ENCODE results near the gene MMP14.
"Not testable (repeated sequence)": the region's sequence is repeated elsewhere in the genome, so short reads cannot be mapped to it uniquely, and the experiment has no call there.

Gene MMP14

DNA sequence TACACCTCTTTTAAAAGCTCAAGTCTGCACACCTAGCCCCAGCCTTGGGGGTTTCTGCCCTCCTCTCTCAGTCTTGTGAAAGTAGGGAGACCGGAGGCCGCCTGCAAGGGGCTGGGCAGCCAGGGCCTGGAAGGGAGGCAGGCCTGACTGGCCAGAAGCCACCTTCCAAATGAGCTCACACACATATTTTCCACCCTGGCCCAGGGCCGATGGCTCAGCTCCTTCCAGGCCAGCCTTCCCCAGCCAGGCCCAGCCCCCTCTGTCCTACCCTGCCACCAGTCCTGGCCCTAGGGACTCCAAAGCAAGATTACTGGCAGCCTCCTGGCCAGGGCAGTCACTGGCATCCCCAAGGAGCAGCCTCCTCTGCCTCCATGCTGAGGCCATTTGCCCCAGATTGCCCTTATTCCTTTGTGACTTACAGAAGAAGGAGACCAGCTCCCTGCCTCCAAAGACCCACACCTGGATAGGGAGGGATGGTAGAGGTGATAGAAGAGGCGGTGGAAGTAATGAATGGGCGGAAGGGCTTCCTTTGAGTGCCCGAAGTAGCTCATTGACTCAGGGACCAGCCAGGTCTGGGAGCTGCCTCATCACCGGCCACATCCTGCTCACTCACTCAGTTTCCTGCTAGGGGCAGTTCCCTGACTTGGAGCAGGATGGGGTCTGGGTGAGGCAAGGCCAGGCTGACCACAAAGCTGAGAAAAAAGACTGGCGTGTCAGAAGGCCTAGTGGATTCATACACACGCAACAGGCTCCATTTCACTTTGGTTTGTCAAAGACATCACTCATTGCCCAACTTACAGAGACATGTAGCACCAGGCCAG, 14.8 kb downstream of the MMP14 start:
- peak in 36 of 42 donors; percentile 29 to 85 (median 68) for DNase-seq
- intact Hi-C loops (cut with DNase I): loop anchor here (2.0 to 10.0 kb wide), 2 partner anchors 28 to 266 kb away; partner anchors contain the start of gene DAD1

DNA sequence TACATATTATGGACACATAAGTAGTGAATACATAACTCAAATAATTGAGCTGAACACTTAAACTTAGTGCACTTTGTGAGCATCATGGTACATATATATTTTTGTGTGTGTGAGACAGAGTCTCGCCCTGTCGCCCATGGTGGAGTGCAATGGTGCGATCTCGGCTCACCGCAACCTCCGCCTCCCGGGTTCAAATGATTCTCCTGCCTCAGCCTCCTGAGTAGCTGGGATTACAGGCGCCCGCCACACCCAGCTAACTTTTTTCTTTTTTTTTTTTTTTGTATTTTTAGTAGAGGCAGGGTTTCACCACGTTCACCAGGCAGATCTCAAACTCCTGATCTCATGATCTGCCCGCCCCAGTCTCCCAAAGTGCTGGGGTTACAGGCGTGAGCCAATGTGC, 15.8 kb downstream of the MMP14 start:
- DNase-seq: not testable (repeated sequence)
- intact Hi-C loops (cut with DNase I): loop anchor here (10.0 kb wide), 1 partner anchor 267 kb away; the partner anchor contains the start of gene DAD1

DNA sequence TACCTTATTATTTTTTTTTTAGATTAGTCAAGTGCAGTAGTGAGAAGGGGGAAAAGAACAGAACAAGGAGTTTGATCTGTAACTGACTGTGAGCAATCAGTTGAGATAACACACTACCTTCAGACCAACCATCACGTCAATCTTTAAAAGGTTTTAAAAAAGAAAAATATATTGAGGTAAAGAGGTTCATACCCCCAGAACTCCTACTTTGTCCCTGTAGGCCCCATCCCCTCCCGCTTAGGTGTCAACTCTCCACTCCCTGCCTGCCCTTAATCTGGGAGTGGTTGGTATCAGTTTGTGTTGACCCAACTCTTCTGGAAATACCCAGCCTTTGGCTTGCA, 16.2 kb downstream of the MMP14 start:
- DNase-seq: no peak
- intact Hi-C loops (cut with DNase I): loop anchor here (10.0 kb wide), 1 partner anchor 268 kb away; the partner anchor contains the start of gene DAD1

DNA sequence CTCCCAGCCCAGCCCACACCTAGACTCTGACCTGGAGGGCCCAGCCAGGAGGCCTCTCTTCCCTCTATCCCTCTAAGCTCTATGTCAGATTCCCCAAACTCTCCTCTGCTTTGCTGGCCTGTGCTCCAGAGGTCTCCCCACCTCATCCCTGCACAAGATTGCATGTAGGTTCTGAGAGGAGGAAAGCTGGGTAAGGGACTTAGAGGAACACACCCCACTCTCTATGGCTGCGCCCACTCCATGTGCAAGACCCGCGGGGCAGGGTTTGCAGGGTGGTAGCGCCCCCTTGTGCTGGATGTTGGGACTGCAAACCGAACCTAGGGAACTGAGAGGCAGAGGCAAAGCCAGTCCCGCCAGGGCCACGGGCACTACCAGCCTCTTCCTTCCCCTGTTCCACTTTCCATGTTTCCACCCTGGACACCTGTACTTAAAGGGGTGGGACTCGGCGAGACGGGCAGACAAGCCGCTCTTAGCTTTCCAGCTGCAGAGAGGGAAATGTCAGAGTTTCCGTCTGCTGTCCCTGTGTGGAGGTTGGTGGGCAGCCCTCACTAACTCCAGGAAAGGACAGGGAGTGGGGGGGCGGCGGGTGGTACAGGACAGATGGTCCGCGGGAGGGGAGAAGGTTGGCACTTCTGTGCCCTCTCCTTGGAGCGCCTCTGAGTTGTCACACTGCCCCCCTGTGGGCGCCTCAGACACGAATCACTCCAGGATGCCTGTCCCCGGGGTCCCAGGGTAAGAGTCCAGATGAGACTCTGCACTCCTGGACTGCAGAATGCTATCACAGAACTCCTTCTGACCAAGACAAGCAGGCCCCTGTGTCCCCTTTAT, 16.8 kb downstream of the MMP14 start:
- peak; percentile 69 to 97 (median 90) for DNase-seq
- intact Hi-C loops (cut with DNase I): loop anchor here (10.0 kb wide), 1 partner anchor 268 kb away; the partner anchor contains the start of gene DAD1

DNA sequence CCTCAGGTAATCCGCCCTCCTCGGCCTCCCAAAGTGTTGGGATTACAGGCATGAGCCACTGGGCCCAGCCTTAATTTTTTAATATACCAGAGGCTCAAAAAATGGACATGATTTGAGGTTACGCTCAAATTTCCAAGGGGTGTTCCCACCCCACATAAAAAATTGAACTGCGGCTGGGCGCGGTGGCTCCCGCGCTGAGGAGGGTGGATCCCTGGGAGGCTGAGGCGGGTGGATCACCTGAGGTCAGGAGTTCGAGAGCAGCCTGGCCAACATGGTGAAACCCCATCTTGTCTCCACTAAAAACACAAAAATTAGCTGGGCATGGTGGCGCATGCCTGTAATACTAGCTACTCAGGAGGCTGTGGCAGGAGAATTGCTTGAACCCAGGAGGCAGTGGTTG, 17.9 kb downstream of the MMP14 start:
- DNase-seq: not testable (repeated sequence)
- intact Hi-C loops (cut with DNase I): loop anchor here (10.0 kb wide), 1 partner anchor 269 kb away; the partner anchor contains the start of gene DAD1

DNA sequence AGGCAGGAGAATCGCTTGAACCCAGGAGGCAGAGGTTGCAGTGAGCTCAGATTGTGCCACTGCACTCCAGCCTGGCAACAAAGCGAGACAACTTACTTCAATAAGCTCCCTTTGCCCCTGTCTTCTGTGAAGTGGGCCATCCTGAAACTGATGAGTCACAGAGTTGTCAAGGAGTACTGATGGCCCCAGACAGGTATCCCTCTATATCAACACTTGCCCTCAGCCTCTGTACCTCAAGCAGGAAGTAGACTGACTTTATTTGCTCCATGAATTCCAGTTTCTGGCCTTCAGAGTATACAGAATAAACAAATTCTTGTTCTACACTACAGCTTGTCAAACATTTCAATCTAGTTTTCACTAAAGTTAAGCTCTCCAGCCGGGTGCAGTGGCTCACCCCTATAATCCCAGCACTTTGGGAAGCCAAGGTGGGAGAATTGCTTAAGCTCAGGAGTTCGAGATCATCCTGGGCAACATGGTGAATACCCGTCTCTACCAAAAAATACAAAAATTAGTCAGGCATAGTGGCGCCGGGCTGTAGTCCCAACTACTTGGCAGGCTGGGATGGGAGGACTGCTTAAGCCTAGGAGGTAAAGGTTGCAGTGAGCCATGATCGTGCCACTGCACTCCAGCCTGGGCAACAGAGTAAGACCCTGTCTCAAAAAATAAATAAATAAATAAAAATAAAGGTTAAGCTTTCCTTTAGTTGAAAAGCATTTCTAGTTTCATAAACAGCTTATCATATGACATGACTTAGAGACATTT, 18.8 kb downstream of the MMP14 start:
- intact Hi-C loops (cut with DNase I): loop anchor here (10.0 kb wide), 1 partner anchor 270 kb away; the partner anchor contains the start of gene DAD1
- DNase-seq: no peak

DNA sequence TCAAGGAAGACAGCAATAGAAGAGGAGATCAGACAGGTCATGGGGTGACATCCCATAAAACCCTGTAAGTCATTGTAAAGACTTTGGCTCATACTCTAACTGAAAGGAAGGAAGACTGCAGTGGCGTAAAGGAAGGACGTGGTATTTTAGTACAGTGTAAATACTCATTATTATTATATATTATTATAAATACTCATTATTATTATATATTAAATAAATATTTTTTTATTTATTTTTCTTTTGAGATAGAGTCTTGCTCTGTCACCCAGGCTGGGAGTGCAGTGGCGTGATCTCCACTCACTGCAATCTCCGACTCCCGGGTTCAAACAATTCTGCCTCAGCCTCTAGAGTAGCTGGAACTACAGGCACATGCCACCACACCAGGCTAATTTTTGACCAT, 20.0 kb downstream of the MMP14 start:
- no peak for DNase-seq
- intact Hi-C loops (cut with DNase I): loop anchor here (10.0 kb wide), 1 partner anchor 272 kb away; the partner anchor contains the start of gene DAD1

DNA sequence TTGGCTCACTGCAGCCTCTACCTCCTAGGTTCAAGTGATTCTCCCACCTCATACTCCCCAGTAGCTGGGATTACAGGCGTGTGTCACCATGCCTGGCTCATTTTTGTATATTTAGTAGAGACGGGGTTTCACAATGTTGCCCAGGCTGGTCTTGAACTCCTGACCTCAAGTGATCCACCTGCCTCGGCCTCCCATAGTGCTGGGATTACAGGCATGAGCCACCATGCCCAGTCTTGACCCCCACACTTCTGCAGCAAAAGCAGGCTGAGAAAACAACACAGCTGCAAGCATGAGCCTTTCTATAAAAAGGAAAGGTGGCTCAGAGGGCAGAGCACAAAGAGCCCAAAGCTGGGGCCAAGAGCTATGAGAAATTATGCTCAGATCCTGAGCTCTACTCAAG, 24.0 kb downstream of the MMP14 start:
- intact Hi-C loops (cut with DNase I); DNase-seq: not testable (repeated sequence)

DNA sequence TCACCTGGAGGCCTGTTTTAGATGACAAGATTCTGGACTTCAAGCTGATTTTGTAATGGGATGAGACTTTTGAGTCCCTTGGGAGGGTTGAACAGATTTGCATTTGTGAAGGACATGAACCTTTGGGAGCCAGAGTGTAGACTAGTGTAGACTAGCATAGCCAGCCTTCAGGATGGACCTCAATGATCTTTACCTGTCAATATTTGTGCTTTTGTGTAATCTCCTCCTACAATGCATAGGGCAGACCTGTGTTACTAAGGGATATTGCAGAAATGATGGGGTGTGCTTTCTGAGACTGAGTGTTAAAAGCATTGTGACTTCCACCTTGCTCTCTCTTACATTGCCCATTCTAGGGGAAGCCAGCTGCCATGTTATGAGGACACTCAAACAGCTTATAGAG, 25.3 kb downstream of the MMP14 start:
- DNase-seq: no peak

DNA sequence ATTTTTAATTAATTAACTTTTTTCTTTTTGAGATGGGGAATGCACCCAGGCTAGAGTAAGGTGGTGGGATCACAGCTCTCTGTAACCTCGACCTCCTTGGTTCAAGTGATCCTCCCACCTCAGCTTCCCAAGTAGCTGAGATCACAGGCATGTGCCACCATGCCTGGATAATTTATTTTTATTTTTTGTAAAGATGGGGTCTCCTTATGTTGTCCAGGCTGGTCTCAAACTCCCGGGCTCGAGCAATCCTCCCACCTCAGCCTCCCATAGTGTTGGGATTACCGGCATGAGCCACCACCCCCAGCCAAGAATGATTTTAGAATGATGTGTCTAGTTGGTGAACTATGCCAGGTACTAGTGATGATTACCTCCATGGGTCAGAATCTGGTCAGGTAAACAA, 28.6 kb downstream of the MMP14 start:
- intact Hi-C loops (cut with DNase I): no loop called here
- DNase-seq: no peak

More for the DNA sequence above, 25.3 kb downstream of the MMP14 start:
- intact Hi-C loops (cut with DNase I): no loop called here

DNA sequence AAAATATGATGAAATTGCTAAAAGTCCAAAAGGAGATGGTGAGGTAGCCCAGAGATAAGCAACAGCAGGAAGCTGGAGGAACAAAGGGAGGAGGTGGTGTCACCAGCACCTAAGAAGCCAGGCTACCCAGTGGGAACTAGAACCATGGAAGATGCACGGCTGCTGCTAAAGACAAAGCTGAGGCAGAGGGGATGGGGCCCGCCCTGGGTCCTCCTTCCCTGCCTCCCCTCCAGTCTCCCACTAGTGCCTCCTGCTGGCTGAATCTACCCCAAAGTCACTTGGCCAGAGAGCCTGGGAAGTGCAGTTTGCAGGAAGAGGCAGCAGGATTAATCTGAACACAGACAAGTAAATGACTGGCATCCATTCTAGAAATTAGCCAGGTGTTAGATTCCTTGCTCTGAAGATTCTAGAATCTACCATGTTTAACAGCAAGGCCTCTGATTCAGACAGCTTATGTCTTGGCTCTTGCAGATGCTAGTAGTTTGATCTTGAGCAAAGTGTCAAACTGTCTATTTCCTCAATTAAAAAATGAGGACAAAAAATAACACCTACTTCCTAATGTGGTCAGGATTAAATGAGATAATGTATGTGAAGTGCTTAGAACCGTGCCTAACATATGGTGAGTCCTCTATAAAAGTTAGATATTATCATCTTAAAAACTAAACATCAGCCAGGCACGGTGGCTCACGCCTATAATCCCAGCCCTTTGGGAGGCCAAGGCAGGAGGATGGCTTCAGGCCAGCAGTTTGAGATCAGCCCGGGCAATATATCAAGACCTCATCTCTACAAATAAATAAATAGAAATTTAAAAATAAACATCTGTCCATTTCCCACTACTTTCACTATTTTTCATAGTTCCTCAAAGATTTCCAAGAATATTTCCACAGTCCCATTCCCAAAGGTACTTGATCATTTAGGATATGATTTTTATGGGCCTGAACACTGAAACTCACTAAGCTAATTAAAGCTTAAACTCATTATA, 29.3 kb downstream of the MMP14 start:
- intact Hi-C loops (cut with DNase I): no loop called here
- no peak for DNase-seq

DNA sequence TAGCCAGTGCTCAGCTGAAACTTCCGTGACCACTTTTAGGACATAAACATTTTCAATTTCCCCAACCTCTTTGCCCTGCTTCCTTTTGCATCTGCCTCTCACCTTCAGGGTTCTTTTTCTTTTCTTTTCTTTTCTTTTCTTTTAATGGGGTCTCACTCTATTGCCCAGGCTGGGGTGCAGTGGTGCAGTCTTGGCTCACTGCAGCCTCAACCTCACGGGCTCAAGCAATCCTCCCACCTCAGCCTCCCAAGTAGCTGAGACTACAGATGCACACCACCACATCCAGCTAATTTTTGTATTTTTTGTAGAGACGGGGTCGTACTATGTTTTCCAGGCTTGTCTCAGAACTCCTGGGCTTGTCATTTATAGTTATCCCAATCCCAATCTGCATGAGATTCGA, 30.5 kb downstream of the MMP14 start:
- intact Hi-C loops (cut with DNase I): no loop called here
- no peak for DNase-seq

DNA sequence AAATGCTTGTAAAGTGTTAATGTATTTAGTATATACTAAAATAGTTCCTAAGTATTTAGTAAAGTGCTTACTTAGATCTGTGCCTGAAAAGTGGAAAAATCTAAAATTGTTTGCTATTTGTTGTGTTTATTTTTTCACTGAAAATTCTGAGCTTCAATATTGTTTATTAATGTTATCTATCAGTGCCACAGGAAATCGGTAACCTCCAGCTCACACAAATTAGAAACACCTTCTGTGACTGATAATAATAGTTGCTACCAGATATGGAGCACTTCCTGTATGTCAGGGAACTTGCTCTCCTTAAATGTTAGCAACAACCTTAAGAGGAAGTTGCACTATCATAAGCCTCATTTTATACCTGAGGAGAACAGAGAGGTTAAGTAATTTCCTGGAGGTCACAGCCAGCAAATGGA, 34.4 kb downstream of the MMP14 start:
- intact Hi-C loops (cut with DNase I): no loop called here
- no peak for DNase-seq

DNA sequence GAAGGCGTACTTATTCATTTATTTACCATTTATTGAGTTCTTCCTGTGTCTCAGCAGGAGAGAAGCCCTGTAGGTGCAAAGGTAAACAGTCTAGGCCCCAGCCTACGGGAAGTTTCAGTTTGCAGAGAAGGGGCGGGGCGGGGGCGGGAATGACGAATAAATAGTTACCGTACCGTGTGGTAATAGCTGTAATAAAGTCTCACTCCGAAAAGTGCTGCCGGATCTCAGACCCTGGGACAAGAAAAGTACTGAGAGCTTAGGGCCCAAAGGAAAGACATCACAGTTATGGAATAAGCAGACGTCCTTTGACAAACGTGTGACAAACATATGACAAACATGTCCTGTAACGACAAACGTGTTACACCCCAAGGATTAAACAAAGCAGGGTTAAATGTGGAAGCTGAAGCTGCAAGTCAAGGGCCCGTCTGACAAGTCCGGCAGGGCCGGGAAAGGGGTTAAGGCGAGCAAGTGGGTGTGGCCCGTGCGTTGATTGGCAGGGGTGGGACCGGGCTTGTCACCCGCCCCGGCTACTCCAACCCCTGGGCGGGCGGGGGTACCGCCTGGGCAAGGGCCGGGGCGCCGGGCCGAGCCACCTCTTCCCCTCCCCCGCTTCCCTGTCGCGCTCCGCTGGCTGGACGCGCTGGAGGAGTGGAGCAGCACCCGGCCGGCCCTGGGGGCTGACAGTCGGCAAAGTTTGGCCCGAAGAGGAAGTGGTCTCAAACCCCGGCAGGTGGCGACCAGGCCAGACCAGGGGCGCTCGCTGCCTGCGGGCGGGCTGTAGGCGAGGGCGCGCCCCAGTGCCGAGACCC, 35.0 kb downstream of the MMP14 start, which contains the start of gene LRP10:
TSS of gene LRP10 (plus strand) at position 517 of the 809 bp plus-strand sequence. CDS start 564 bp downstream, outside the sequence.
- intact Hi-C loops (cut with DNase I): no loop called here
- DNase-seq: peak; percentile 80 to 96 (median 92)

DNA sequence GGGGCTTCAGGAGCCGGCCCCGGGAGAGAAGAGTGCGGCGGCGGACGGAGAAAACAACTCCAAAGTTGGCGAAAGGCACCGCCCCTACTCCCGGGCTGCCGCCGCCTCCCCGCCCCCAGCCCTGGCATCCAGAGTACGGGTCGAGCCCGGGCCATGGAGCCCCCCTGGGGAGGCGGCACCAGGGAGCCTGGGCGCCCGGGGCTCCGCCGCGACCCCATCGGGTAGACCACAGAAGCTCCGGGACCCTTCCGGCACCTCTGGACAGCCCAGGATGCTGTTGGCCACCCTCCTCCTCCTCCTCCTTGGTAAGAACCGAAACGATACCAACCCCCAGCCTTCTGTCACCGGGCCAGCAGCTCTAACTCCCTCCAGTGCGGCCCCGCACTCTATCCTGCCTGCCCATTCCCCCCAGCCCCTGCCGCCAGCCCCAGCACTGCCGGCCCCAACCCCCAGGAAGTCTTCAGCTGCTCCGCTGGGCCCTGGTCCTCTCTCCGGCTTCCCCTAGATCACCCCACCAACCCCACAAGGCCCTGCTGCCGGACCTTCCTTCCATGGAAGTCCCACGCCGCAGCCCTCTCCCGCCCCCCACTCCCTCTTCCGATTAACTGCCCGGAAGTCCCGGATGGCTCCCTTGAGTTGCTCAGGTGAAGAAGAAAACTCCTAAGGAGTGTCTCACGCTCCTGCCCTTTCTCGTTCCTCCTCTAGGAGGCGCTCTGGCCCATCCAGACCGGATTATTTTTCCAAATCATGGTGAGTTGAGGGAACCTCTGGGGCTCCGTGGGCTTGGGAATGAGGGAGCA, 35.8 kb downstream of the MMP14 start:
- intact Hi-C loops (cut with DNase I): no loop called here
- peak; percentile 58 to 92 (median 81) for DNase-seq
